Caki2 (cell line): ENCODE results near the gene RFX4. TPM values are rescaled to one million over a fixed set of nuclear protein-coding genes. Genes with fewer than 3 reads are reported as not detected.

Experiments
- DNase-seq: peaks from one replicate; pipeline ENCODE4 v3.0.0-alpha.2; 2015; ENCODE audit warnings: low read depth
- in situ Hi-C: cut with HindIII; loops from 2 replicates; pipeline ENCODE4 v1.10.0; 2016; ENCODE audit warnings: low sequenced_read_pairs, low pct_unique_long_range_greater_than_20kb, mixed read lengths
- total RNA-seq: library from RNA; depleted of rRNA; stranded (reverse); fragments of >200 nt; shearing (Covaris generic); gene quantifications from 2 replicates; pipeline ENCODE4 v1.2.3, GENCODE V29; 2014; ENCODE audit warnings: low replicate concordance

Gene RFX4
- total RNA-seq, 1 experiment from 2014 or later = not detected

GRCh38 chr12:106767954-106768822 is 185.4 kb downstream of the RFX4 start:
- DNase-seq = no peak
- in situ Hi-C loops = no loop called here

GRCh38 chr12:106769078-106769477 is 186.3 kb downstream of the RFX4 start:
- in situ Hi-C loops = no loop called here
- no peak for DNase-seq

- in situ Hi-C loops = no loop called here
- no peak for DNase-seq
Measured at GRCh38 chr12:106769546-106769945, 186.7 kb downstream of the RFX4 start.

GRCh38 chr12:106771425-106771824 is 188.6 kb downstream of the RFX4 start:
- in situ Hi-C loops = no loop called here
- no peak for DNase-seq

GRCh38 chr12:106773286-106774004 is 190.6 kb downstream of the RFX4 start:
- in situ Hi-C loops = no loop called here
- DNase-seq = no peak

GRCh38 chr12:106774005-106774807 is 191.4 kb downstream of the RFX4 start, which contains the start of gene RIC8B:
Gene RIC8B (plus strand): TSS chr12:106774682. CDS start chr12:106774746, 64 bp downstream.
- in situ Hi-C loops = no loop called here
- DNase-seq = peak; percentile 98

- in situ Hi-C loops = no loop called here
- peak; percentile 6 for DNase-seq
Measured at GRCh38 chr12:106774808-106775524, 192.2 kb downstream of the RFX4 start.

- in situ Hi-C loops = no loop called here
- no peak for DNase-seq
Measured at GRCh38 chr12:106776897-106777296, 194.1 kb downstream of the RFX4 start.

GRCh38 chr12:106780010-106780631 is 197.3 kb downstream of the RFX4 start:
- in situ Hi-C loops = no loop called here
- DNase-seq = peak; percentile 19

GRCh38 chr12:106782619-106783018 is 199.8 kb downstream of the RFX4 start:
- in situ Hi-C loops = no loop called here
- DNase-seq = no peak

- in situ Hi-C loops = no loop called here
- DNase-seq = no peak
Measured at GRCh38 chr12:106783515-106783914, 200.7 kb downstream of the RFX4 start.

- no peak for DNase-seq
- in situ Hi-C loops = no loop called here
Measured at GRCh38 chr12:106790020-106790419, 207.2 kb downstream of the RFX4 start.

GRCh38 chr12:106791531-106791930 is 208.7 kb downstream of the RFX4 start:
- in situ Hi-C loops = no loop called here
- no peak for DNase-seq

GRCh38 chr12:106794369-106794768 is 211.6 kb downstream of the RFX4 start:
- DNase-seq = no peak
- in situ Hi-C loops = no loop called here

- in situ Hi-C loops = no loop called here
- no peak for DNase-seq
Measured at GRCh38 chr12:106801167-106801708, 218.4 kb downstream of the RFX4 start.

- in situ Hi-C loops = no loop called here
- DNase-seq = no peak
Measured at GRCh38 chr12:106801830-106802533, 219.2 kb downstream of the RFX4 start.

GRCh38 chr12:106804668-106805067 is 221.9 kb downstream of the RFX4 start:
- in situ Hi-C loops = no loop called here
- no peak for DNase-seq
